Stimulated activated CD4-positive, alpha-beta T cell treated with anti-CD3 and anti-CD28 coated beads, Interleukin-4, amount 100 ng/mL, for 24 hours (primary cell): Measurements from ENCODE around the gene TMEM259.
A peak's percentile ranks its signal among the peaks of the same experiment; 100 is the strongest.

Experiments
- DNase-seq: peaks from one replicate; pipeline ENCODE4 v3.0.0-alpha.2; 2020

Gene TMEM259

GRCh38 chr19:1020868-1021425 lies at the start of gene TMEM259:
Gene TMEM259 (minus strand): TSS chr19:1021123. CDS start chr19:1020996, 127 bp downstream.
- DNase-seq: peak; percentile 97

DNA sequence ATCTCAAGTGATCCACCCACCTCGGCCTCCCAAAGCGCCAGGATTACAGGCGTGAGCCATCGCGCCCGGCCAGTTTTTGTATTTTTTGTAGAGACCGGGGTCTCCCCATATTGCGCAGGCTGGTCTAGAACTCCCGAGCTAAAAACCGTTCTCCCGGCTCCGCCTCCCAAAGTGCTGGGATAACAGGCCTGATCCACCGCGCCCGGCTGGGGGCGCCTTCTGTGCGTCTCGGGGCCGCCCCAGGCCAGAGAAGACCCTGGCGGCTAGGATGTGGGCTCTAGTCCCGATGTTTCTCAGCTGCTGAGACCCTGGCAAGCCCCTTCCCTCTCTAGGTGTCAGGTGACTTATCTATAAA lies 49.6 kb upstream of the TMEM259 start:
- no peak for DNase-seq

- peak; percentile 60 for DNase-seq
Observed at GRCh38 chr19:1069009-1069779, 48.3 kb upstream of the TMEM259 start.

GRCh38 chr19:1068009-1069001 lies 47.4 kb upstream of the TMEM259 start:
- DNase-seq: peak; percentile 55

- peak; percentile 68 for DNase-seq
Observed at GRCh38 chr19:1067341-1067957, 46.5 kb upstream of the TMEM259 start.

DNA sequence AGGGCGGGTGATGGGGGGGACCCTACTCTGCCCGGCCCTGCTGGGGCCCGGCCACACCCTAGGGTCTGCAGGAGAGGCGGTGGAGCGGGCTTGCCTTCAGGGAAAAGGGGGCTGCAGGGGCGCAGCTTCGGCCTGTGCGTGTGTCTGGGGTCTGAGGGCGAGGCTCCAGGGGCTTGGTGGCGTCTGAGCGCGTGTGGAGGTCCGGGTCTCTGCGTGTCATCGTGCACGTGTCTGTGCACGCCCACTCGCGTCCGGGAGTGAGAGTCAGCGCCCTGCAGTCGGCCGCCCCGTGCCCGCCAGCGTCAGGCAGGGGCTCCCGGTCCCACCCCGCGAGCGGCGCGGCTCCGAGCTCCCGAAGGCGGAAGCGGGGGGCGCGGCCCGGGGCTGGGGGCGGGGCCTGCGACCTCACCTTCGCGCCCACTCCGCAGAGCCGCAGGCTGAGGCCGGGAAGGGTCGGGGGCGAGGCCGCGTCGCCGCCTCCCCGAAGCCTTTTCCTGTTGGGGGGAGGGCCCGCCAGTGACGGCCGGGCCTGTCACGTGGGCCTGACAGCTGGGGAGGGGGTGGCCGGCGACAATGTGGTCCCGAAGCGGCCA lies 45.9 kb upstream of the TMEM259 start, which contains the start of gene ARHGAP45:
Gene ARHGAP45, plus strand, starts transcription at position 420 of the 593 bp plus-strand sequence. CDS start 239 bp downstream, outside the sequence.
- DNase-seq: peak; percentile 77

DNA sequence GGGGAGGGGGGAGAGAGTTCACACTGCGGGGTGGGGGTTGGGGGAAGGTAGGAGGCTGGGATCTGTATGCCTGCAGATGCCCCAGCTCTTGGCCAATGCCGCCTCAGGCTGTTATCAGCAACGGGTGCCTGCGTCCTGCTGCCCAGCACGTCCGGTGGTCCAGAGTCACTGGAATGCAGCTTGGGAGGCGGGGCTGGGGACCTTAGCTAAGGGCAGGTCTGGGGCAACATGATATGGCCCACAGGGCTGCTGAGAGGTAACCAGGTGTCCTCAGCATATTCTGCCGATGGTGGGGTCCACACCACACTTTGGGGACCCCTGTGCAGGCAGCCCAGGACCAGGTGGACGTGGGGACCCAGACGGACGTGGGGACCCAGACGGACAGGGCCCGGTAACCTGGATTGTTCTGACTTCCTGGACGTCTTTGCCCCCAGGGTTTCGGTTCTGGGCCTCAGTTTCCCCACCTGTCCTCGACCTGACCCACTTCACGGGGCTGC lies 45.4 kb upstream of the TMEM259 start:
- DNase-seq: no peak

DNA sequence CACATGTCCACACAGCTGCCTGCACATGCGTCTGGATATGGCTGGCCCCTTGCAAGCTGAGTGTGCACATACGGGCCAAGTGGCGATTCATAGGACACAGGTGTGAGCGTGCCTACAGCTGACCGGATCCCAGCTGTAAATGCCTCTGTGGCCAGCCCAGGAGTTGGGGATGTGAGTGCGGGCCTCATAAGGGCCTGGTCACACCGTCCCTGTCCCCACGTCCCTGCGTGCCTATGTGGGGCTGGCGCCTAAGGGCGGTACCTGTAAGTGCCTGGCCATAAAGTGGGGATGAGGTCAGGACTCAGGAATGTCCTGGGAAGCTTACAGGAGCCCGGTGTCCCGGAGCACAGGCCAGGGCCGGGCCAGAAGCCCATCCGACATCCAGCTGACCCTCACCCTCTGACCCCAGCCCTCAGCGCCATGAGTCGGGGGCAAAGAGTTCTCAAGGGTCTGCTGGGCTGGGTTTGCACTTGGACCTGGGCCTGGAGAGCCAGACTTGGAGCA lies 44.7 kb upstream of the TMEM259 start:
- no peak for DNase-seq

DNA sequence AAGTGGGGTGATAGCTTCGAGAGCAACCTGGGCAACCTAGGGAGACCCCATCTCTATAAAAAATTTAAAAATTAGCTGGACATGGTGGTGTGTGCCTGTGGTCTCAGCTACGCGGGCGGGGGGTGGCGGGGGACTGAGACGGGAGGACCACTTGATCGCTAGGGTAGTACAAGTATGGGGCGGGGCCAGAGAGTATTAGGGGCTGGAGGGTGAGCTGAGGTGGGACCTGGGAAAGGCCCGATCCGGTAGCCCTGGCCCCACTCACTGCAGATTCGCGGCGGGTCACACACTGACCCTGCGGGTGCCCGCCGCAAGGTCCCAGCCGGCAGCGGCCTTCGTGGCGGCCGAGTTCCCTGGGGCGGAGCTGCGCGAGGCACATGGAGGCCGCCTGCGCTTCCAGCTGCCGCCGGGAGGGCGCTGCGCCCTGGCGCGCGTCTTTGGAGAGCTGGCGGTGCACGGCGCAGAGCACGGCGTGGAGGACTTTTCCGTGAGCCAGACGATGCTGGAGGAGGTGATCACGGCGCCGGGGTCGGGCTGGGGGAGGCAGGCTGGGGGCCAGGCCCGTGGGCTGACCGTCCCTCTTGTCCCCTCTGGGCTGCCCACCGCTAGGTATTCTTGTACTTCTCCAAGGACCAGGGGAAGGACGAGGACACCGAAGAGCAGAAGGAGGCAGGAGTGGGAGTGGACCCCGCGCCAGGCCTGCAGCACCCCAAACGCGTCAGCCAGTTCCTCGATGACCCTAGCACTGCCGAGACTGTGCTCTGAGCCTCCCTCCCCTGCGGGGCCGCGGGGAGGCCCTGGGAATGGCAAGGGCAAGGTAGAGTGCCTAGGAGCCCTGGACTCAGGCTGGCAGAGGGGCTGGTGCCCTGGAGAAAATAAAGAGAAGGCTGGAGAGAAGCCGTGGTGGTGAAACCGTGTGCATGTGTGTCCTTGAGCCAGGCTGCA lies 44.0 kb upstream of the TMEM259 start:
- DNase-seq: peak; percentile 75

DNA sequence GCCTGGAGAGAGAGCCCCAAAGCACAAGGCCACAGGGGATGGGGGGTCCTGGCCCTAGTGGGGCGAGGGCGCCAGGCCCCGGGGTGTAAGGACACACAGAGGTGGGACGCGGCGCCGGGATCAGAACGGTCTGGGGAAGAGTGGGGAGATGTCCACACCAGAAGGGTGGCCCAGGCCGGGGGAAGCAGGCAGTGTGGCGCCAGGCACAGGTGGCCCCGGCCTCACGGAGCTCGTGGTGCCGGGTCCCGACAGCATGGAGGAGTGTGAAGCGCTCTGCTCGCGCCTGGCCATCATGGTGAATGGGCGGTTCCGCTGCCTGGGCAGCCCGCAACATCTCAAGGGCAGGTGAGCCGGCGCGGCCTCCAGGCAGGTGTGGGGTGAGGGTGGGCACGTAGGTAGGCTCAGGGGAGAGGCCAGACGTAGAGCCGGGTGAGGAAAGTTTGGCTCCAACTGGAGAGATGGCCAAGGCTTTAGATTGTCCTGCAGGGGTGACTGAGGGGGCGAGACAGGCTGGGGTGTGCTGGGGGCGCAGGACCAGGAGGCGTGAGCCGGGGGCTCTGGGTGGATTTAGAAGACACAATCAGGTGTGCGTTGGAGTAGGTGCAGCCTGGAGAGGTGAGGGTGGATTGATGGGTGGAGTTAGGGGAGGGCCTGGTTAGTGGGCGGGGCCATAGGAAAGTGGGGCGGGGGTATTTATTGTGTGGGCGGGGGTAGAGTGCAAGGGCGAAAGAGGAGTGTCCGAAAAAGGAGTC lies 43.2 kb upstream of the TMEM259 start:
- no peak for DNase-seq

DNA sequence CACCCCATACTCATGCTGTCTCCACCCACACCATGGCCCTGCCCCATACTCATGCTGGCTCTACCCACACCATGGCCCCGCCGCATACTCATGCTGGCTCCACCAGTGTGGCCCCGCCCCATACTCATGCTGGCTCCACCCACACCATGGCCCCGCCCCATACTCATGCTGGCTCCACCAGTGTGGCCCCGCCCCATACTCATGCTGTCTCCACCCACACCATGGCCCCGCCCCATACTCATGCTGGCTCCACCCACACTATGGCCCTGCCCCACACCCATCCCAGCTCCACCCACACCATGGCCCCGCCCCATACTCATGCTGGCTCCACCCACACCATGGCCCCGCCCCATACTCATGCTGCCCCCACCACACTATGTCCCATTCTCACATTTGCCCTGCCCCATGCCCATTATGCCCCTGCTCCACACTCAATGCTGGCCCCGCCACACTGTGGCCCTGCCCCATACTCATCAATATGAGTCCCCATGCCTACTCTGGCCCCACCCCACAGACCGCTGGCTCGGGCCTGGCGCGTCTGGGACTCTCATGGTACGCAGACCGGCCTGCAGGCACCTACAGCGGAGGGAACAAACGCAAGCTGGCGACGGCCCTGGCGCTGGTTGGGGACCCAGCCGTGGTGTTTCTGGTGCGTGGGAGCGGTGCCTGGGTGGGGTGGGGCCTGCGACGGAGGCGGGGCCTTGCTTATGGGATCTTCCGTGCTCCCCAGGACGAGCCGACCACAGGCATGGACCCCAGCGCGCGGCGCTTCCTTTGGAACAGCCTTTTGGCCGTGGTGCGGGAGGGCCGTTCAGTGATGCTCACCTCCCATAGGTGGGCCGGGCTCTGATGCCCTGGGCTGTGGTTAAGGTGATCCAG lies 42.3 kb upstream of the TMEM259 start:
- DNase-seq: peak; percentile 56

DNA sequence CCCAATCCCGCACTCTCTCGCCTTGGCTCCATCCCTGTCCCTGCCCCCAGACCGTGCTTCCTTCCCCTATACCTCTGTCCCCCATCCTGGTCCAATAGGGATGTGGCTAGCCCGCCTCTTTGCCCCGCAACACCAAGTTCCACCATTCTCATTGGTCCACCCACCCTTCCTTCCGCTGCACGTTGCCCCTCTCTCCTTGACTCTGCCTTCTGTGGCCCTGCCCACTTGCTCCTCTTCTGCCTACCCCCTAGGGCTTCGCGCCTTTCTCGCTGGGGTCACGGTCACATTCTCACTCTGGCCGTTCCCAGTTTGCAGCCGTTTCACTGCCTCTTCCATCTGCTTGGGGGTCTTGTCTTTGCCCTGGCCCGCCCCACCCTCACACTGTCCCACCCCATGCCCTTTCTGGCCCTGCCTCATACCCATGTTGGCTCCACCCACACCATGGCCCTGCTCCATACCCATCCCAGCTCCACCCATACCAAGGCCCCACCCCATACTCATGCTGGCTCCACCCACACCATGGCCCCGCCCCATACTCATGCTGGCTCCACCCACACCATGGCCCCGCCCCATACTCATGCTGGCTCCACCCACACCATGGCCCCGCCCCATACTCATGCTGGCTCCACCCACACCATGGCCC lies 41.6 kb upstream of the TMEM259 start:
- peak; percentile 44 for DNase-seq

DNA sequence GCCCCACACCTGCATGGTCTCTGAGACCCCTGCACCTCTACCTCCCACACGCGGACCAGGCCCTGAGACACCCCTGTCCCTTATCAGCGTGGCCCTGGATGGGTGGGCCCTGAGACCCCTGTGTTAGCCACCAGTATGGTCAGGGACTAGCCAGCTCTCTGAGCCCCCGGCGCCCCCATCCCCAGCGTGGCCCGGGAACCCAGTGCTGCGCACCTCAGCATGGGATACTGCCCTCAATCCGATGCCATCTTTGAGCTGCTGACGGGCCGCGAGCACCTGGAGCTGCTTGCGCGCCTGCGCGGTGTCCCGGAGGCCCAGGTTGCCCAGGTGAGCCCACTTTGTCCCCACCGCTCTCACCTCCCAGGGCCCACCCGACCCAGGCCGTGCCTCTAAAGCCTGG lies 41.1 kb upstream of the TMEM259 start:
- DNase-seq: no peak

- DNase-seq: no peak
Observed at GRCh38 chr19:1060689-1061088, 39.8 kb upstream of the TMEM259 start.

DNA sequence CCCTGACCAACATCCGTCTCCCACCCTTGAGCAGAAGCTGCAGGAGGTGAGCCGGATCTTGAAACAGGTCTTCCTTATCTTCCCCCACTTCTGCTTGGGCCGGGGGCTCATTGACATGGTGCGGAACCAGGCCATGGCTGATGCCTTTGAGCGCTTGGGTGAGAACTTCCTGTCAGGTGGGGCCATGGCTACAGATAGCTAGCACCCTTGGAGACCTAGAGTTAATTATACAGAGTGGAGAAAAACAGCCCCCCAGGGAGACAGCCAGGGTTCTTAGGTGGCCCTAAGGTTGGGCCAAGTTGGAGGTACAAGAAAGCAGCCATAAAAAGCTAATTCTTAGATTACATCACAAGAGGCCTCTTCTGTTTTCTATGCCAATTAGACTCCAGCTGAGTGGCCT lies 37.2 kb upstream of the TMEM259 start:
- DNase-seq: no peak

DNA sequence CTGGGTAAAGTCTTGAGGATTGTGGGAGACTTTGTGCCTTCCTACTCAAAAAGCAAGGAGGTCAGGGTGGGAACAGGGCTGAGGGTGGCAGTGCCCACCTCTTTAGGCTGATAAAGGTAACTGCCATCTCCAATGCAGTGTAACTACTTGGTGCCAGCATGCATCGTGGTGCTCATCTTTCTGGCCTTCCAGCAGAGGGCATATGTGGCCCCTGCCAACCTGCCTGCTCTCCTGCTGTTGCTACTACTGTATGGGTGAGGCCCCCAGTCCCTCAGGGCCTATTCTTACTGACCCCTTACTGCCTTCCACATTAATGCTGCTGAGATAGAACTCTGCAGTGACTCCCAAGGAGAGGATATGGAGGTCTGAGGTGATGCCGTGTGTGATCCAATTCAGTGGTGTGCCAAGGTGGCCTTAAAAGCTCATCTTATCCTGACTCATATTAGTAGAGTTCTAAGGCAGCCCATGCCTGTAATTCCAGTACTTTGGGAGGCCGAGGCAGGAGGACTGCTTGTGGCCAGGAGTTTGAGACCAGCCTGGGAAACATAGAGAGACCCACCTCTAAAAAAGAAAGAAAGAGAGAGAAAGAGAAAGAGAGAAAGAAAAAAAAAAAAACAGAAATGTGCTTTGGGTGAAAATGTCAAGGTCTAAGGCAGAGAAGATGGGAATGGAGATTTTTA lies 36.4 kb upstream of the TMEM259 start:
- DNase-seq: peak; percentile 52

DNA sequence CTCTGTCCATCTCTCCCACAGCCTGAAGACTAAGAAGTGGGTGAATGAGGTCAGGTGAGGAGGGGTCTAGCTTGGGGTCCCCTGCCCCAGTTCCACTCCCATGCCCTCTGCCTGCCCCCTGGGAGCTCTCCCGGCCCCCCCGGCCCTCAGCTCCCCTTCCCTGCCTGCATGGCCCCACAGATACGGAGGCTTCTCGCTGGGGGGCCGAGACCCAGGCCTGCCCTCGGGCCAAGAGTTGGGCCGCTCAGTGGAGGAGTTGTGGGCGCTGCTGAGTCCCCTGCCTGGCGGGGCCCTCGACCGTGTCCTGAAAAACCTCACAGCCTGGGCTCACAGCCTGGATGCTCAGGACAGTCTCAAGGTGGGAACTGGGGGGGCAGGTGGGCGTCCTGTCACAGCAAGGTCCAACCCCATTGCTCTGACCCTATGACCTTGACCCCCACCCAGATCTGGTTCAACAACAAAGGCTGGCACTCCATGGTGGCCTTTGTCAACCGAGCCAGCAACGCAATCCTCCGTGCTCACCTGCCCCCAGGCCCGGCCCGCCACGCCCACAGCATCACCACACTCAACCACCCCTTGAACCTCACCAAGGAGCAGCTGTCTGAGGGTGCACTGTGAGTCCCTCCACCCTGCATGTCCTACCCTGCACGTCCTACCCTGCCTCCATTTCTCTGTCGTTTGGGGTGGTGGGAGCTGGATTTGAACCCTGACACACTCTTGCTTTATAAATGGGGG lies 35.1 kb upstream of the TMEM259 start:
- DNase-seq: no peak
